HL-60 (cell line): Measurements from ENCODE around the gene GARIN5B.

Experiments used
- DNase-seq, 2 experiments: peaks; one replicate each; pipeline ENCODE4 v3.0.0-alpha.2; 2010 to 2020; ENCODE audit warnings: low read depth in 1 of 2, low spot score in 1 of 2
- H3K27ac ChIP-seq: fragments of 250-450 bp; sonication (Bioruptor Pico); replicated peaks from 2 replicates; pipeline ENCODE4 v1.5.1; 2020; ENCODE audit warnings: mild to moderate bottlenecking, moderate library complexity
- H3K27me3 ChIP-seq: fragments of 250-450 bp; sonication (Bioruptor Pico); 2 replicates; pipeline ENCODE4 v1.5.1; 2021; ENCODE audit warnings: mild to moderate bottlenecking, moderate library complexity; ENCODE audit not compliant: insufficient read depth, poor library complexity, severe bottlenecking
- H3K4me3 ChIP-seq: replicated peaks from 2 replicates; pipeline ENCODE4 v1.5.1; 2011; ENCODE audit warnings: mild to moderate bottlenecking, control low read depth, low read length; ENCODE audit not compliant: insufficient read depth
- CTCF ChIP-seq: IDR thresholded peaks from one replicate; pipeline ENCODE4 v1.5.1; 2011; ENCODE audit warnings: low read length, control low read depth, inconsistent platforms; ENCODE audit not compliant: insufficient read depth
- GABPA ChIP-seq: IDR thresholded peaks from 2 replicates; pipeline ENCODE4 v1.6.1; 2012; ENCODE audit warnings: low read depth
- POLR2AphosphoS5 ChIP-seq: IDR thresholded peaks from 2 replicates; pipeline ENCODE4 v1.6.1; 2012; ENCODE audit warnings: low read depth
- REST ChIP-seq: IDR thresholded peaks from 2 replicates; pipeline ENCODE4 v1.6.1; 2012; ENCODE audit warnings: low read depth; ENCODE audit not compliant: insufficient replicate concordance
- SPI1 ChIP-seq: IDR thresholded peaks from 2 replicates; pipeline ENCODE4 v1.6.1; 2012; ENCODE audit warnings: low read depth, mild to moderate bottlenecking, borderline replicate concordance

Gene GARIN5B

DNA sequence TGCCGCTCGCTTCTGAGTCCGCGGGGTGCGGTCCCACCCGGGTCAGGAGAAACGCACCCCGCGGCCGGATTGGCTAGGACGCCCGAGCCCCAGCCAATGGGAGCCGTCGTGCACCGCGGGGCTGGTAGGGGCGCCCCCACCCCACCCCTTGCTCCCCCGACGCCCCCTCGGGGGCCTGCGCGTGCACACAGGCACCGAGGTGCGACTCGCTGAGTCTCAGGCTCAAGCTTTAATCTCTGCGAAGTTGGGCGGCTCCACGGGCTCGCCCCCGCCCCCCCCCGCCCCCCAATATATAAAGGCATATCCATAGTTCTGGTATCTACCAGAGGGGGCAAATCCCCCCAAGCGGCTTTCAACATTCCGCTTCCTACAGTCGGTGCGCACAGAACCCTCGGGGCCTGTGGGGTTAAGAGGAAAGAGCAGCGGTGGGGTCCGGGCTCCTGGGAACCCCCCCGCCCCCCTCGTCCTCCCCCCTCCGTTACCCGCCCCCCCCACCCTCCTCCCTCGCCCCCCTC lies 8.3 kb downstream of the GARIN5B start, which contains the start of gene COX6B2:
Gene COX6B2 (minus strand): TSS at position 22 of the 515 bp plus-strand sequence. CDS start 198 bp downstream, outside the sequence.
- DNase-seq, result no peak
- peak within 1 kb of the TSS; percentile 15 for H3K4me3 ChIP-seq
- peaks cover 23% of the 10 kb centered on the region for H3K27me3 ChIP-seq
- no peak within 1 kb of the TSS for H3K27ac ChIP-seq
- TF ChIP-seq REST (no peak), CTCF (no peak), GABPA (no peak), POLR2AphosphoS5 (no peak), SPI1 (no peak)

DNA sequence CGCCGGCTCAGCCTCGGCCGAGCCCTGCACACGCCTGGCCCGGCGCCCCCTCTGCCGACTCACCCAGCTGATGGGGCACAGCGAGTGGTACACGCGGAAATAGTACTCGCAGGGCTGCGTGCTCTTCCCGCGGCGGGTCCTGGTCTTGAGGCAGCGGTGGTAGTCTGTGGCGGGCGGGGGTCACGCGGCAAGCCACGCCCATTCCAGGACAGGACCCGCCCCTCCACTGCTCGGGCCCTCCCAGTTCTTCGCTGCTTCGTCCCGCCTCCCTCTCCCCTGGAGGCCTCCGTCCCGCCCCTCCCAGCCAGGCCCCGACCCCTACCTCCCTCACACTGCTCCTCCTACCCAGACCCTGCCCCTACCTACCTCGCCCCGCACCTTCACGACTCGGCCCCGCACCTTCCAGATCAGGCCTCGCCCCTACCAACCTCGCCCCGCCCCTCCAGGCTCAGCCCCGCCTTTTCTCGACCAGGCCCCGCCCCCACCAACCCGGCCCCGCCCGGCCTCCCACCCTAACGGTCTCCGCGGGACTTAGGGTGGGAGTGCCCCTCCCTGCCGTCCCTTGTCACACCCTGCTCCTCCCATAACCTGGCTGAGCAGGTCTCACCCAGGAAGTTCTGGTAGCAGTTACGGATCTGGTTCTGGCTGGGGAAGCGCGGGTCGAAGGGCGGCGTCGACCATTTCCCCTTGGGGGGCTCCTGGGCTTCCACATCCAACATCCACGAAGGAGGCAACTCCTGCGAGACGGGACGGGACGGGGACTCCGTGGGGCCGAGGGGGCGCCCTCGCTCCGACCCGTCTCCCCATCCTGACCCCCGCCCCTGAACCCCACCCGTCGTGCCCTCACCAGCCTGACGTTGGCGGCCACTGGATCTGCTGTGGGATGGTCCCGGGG lies 9.0 kb downstream of the GARIN5B start:
- DNase-seq, result no peak
- no peak for TF ChIP-seq POLR2AphosphoS5
- Histone ChIP-seq H3K27me3 (peaks cover 23% of the 10 kb centered on the region), H3K4me3 (peak overlapping the region; percentile 15), H3K27ac (no peak overlapping the region)

GRCh38 chr19:55353356-55353802 lies 9.7 kb downstream of the GARIN5B start:
- H3K27me3 ChIP-seq, result peaks cover 23% of the 10 kb centered on the region
- no peak for DNase-seq
- no peak for TF ChIP-seq CTCF
- no peak for TF ChIP-seq POLR2AphosphoS5
- no peak for TF ChIP-seq REST
- no peak for TF ChIP-seq SPI1
- no peak for TF ChIP-seq GABPA
- peak overlapping the region; percentile 15 for H3K4me3 ChIP-seq
- H3K27ac ChIP-seq, result no peak overlapping the region

GRCh38 chr19:55352549-55353145 lies 10.4 kb downstream of the GARIN5B start:
- no peak overlapping the region for H3K4me3 ChIP-seq
- H3K27ac ChIP-seq, result no peak overlapping the region
- no peak for DNase-seq
- TF ChIP-seq SPI1, result no peak
- no peak for TF ChIP-seq CTCF
- TF ChIP-seq GABPA, result no peak
- no peak for TF ChIP-seq REST
- TF ChIP-seq POLR2AphosphoS5, result no peak
- peaks cover 23% of the 10 kb centered on the region for H3K27me3 ChIP-seq
